Breast epithelium (tissue), 4 donors: ENCODE data around the gene DDX39B. TPM values are rescaled to one million over a fixed set of nuclear protein-coding genes. Genes with fewer than 3 reads are reported as not detected.

Experiments
- DNase-seq, 2 donors: peaks; one replicate each; pipeline ENCODE4 v3.0.0-alpha.2; 2019; ENCODE audit warnings: low spot score in 2 of 2
- H3K27ac ChIP-seq, 2 donors: fragments of 200-600 bp; sonication (generic) in 1 of 2; one replicate each; pipeline ENCODE4 v1.5.1; 2016 to 2019; ENCODE audit warnings: mild to moderate bottlenecking in 1 of 2
- H3K27me3 ChIP-seq, 2 donors: fragments of 200-600 bp; sonication (generic) in 1 of 2; one replicate each; pipeline versions ENCODE4 v1.5.1 to v1.6.0; 2017 to 2019; ENCODE audit warnings: control low read depth in 1 of 2, mild to moderate bottlenecking in 1 of 2
- H3K36me3 ChIP-seq: fragments of 200-600 bp; one replicate; pipeline ENCODE4 v1.5.1; 2019
- H3K4me1 ChIP-seq, 2 donors: fragments of 200-600 bp; sonication (generic); one replicate each; pipeline ENCODE4 v1.5.1; 2016 to 2019; ENCODE audit warnings: control low read depth in 1 of 2
- H3K4me3 ChIP-seq, 3 donors: fragments of 200-600 bp; sonication (generic); 1 replicate in 2 of 3; 2 replicates in 1 of 3; pipeline ENCODE4 v1.5.1; 2016 to 2019; ENCODE audit warnings: mild to moderate bottlenecking in 3 of 3, moderate library complexity in 2 of 3
- H3K9me3 ChIP-seq, 2 donors: fragments of 200-600 bp; sonication (generic) in 1 of 2; one replicate each; pipeline ENCODE4 v1.5.1; 2016 to 2019; ENCODE audit warnings: control low read depth in 1 of 2
- POLR2A ChIP-seq: fragments of 450-650 bp; IDR thresholded peaks from one replicate; pipeline ENCODE4 v1.6.1; 2016; ENCODE audit warnings: antibody characterized with exemption, mild to moderate bottlenecking, moderate library complexity
- POLR2AphosphoS5 ChIP-seq, 3 donors: sonication (generic); formaldehyde crosslinking; IDR thresholded peaks; one replicate each; pipeline ENCODE4 v1.6.1; 2017; ENCODE audit warnings: antibody characterized with exemption in 3 of 3
- intact Hi-C: fragments of 100-400 bp; cut with DNase I; formaldehyde crosslinking; loops from one replicate; pipeline ENCODE4 v1.15.1; 2023; ENCODE audit warnings: low total_unique reads
- total RNA-seq, 3 donors: library from RNA; depleted of rRNA; stranded (reverse); fragments of >200 nt; gene quantifications; one replicate each; pipeline ENCODE4 v1.1.0, GENCODE V29; 2016
- TF ChIP-seq, protein P1 (sequence below), 3 donors: fragments of 450-650 bp; IDR thresholded peaks; one replicate each; pipeline ENCODE4 v1.5.1; 2016 to 2017; ENCODE audit warnings: antibody characterized with exemption in 3 of 3, mild to moderate bottlenecking in 3 of 3, moderate library complexity in 3 of 3

Gene DDX39B
- total RNA-seq, 3 donors from 2014 or later = 315 to 336 (median 334) TPM

DNA sequence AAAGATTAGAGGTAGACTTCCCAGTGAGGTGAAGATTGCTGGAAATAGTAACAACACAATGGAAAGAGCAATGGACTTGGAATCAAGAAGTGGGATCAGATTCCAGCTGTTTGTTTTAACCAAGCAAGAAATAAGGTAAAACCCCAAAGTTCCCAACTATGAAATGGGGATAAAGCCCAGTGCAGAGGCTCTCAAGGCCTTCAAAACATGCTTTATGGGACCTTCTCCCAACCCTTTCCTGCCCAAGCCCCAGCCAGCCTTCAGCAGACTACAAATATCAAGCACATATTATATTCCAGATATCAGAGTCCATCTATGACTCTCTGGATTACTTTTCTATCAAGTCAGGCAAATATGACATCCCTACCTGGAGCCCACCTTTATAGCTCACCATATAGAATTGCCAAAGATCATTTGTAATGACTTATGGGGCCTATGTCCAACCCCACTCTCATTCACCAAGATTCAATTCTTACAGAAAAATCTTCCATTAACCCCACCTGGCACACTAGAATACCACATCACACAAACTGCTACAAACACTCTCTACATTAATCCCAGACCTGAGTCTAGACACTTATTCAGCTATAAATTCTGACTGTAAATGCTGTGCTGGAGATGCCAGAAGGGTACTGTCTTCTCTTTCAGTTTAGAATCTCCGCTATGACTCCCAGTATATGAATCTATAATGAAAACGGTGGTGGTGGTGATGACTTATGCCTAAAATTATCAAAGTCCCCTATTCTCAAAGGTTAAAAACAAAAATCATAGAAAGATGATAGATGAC is 6.1 kb downstream of the DDX39B start:
- no peak for TF ChIP-seq POLR2AphosphoS5 (IDR thresholded peaks at IDR 0.05)
- TF ChIP-seq, protein P1, sequence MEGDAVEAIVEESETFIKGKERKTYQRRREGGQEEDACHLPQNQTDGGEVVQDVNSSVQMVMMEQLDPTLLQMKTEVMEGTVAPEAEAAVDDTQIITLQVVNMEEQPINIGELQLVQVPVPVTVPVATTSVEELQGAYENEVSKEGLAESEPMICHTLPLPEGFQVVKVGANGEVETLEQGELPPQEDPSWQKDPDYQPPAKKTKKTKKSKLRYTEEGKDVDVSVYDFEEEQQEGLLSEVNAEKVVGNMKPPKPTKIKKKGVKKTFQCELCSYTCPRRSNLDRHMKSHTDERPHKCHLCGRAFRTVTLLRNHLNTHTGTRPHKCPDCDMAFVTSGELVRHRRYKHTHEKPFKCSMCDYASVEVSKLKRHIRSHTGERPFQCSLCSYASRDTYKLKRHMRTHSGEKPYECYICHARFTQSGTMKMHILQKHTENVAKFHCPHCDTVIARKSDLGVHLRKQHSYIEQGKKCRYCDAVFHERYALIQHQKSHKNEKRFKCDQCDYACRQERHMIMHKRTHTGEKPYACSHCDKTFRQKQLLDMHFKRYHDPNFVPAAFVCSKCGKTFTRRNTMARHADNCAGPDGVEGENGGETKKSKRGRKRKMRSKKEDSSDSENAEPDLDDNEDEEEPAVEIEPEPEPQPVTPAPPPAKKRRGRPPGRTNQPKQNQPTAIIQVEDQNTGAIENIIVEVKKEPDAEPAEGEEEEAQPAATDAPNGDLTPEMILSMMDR (IDR thresholded peaks at IDR 0.05) = no peak
- TF ChIP-seq POLR2A = no peak
- DNase-seq = no peak
- intact Hi-C loops = no loop called here
- Histone ChIP-seq H3K9me3 (no peaks in the 10 kb centered on the region), H3K36me3 (peaks cover 26% of the 10 kb centered on the region), H3K4me1 (peaks cover 11 to 17% of the 10 kb centered on the region in 2 donors), H3K27me3 (no peaks in the 10 kb centered on the region), H3K4me3 (no peak overlapping the region), H3K27ac (no peak overlapping the region)

DNA sequence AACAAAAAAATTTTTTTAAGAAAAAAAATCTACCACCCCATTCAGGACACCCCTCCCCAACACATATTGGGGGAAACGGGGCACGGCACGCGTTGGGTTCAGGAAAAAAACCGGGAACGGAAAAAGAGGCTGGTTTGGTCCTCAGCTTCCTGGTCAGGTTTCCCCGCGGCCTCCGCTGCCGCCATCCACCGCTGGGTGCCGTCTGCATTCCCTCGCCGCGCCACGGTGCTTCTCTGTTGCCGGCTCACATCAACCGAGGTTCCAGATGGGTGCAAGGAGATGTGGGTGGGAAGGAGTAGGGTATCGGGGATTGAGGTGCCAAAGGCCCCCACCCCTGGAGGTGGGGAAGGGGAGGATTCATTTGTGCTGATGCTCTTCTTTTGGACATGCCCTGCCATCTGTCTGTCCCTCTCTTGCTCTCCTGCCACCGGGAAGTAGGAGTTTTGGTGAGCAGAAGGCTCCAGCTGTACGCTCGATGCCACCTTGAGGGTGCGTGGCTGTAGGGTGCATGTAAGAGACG is 7.2 kb downstream of the DDX39B start:
- TF ChIP-seq, protein P1 (IDR thresholded peaks at IDR 0.05) = no peak
- no peak for TF ChIP-seq POLR2AphosphoS5 (IDR thresholded peaks at IDR 0.05)
- TF ChIP-seq POLR2A = no peak
- intact Hi-C loops = no loop called here
- Histone ChIP-seq H3K27ac (no peak overlapping the region), H3K4me3 (no peak overlapping the region), H3K4me1 (peaks cover 7 to 8% of the 10 kb centered on the region in 2 donors), H3K27me3 (no peaks in the 10 kb centered on the region), H3K36me3 (peaks cover 26% of the 10 kb centered on the region), H3K9me3 (no peaks in the 10 kb centered on the region)
- DNase-seq = no peak

DNA sequence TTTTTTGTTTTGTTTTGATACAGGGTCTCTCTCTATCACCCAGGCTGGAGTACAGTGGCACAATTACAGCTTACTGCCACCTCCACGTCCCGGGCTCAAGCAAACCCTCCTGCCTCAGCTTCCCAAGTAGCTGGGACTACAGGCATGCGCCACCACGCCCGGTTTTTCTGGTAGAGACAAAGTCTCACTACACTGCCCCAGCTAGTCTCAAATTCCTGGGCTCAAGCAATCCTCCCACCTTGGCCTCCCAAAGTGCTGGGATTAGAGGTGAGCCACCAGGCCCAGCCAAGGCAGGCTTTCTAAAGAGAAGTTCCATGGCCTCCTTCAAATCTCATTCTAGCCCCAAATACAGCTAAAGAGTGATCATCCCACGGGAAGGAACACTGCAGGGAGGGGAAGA is 7.8 kb downstream of the DDX39B start:
- H3K36me3 ChIP-seq = peaks cover 26% of the 10 kb centered on the region

DNA sequence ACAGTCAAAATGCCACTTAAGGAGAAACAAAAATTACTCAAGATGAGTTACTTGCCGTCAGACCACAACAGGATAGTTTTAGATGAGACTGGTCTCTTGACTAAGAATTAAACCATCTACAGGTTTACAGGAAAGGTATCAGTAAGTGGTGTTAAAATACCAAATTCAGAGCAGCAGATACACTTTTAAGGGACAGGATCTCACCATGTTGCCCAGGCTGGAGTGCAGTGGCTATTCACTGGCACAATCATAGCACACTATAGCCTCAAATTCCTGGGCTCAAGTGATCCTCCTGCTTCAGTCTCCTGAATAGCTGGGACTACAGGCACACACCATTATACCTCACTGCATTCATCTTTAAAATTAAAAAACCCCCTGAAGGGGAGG is 8.4 kb downstream of the DDX39B start:
- peaks cover 26% of the 10 kb centered on the region for H3K36me3 ChIP-seq
- no peak for DNase-seq
- no peak overlapping the region for H3K27ac ChIP-seq
- no peaks in the 10 kb centered on the region for H3K9me3 ChIP-seq
- TF ChIP-seq POLR2A (no peak), POLR2AphosphoS5 (IDR thresholded peaks at IDR 0.05) (no peak)
- TF ChIP-seq, protein P1 (IDR thresholded peaks at IDR 0.05) = no peak
- intact Hi-C loops = no loop called here
- H3K4me1 ChIP-seq = no peaks in the 10 kb centered on the region
- no peak overlapping the region for H3K4me3 ChIP-seq
- no peaks in the 10 kb centered on the region for H3K27me3 ChIP-seq

More for the DNA sequence above, 7.8 kb downstream of the DDX39B start:
- Histone ChIP-seq H3K4me1 (peaks cover 2 to 3% of the 10 kb centered on the region in 2 donors), H3K9me3 (no peaks in the 10 kb centered on the region), H3K4me3 (no peak overlapping the region), H3K27ac (no peak overlapping the region), H3K27me3 (no peaks in the 10 kb centered on the region)
- TF ChIP-seq POLR2A = no peak
- TF ChIP-seq, protein P1 (IDR thresholded peaks at IDR 0.05) = no peak
- no peak for TF ChIP-seq POLR2AphosphoS5 (IDR thresholded peaks at IDR 0.05)
- DNase-seq = no peak
- intact Hi-C loops = no loop called here
